Retinal pigment epithelial cell (primary cell): Measurements from ENCODE around the gene MAGEA4.

Experiments
- DNase-seq: peaks from one replicate; pipeline ENCODE4 v3.0.0-alpha.2; 2010; ENCODE audit warnings: low read depth
- H3K4me3 ChIP-seq: 2 replicates; pipeline ENCODE4 v1.5.1; 2011; ENCODE audit warnings: mild to moderate bottlenecking, low read length, control low read depth, moderate library complexity
- CTCF ChIP-seq: conservative IDR thresholded peaks from 2 replicates; pipeline ENCODE4 v1.5.1; 2011; ENCODE audit warnings: low read depth, low read length, control low read depth, inconsistent platforms

MAGEA4 gene

GRCh38 chrX:151912780-151913179 is at the start of gene MAGEA4:
Gene MAGEA4 (plus strand): TSS chrX:151912889. CDS start chrX:151923665, 10,776 bp downstream.
- DNase-seq = no peak
- no peak within 1 kb of the TSS for H3K4me3 ChIP-seq
- TF ChIP-seq CTCF = no peak

GRCh38 chrX:151870602-151871001 is 42.1 kb upstream of the MAGEA4 start:
- peak; percentile 63 for DNase-seq
- TF ChIP-seq CTCF = no peak
- H3K4me3 ChIP-seq = no peak overlapping the region

- peak; percentile 46 for DNase-seq
- no peak for TF ChIP-seq CTCF
- no peak overlapping the region for H3K4me3 ChIP-seq
Measured at GRCh38 chrX:151871244-151871643, 41.4 kb upstream of the MAGEA4 start.

- no peak for DNase-seq
- H3K4me3 ChIP-seq = no peak overlapping the region
- TF ChIP-seq CTCF = no peak
Measured at GRCh38 chrX:151873096-151873495, 39.6 kb upstream of the MAGEA4 start.

GRCh38 chrX:151875270-151876026 is 37.2 kb upstream of the MAGEA4 start:
- no peak for DNase-seq
- H3K4me3 ChIP-seq = no peak overlapping the region
- no peak for TF ChIP-seq CTCF

- no peak for TF ChIP-seq CTCF
- H3K4me3 ChIP-seq = no peak overlapping the region
- DNase-seq = no peak
Measured at GRCh38 chrX:151878574-151878973, 34.1 kb upstream of the MAGEA4 start.

- no peak overlapping the region for H3K4me3 ChIP-seq
- no peak for DNase-seq
- TF ChIP-seq CTCF = no peak
Measured at GRCh38 chrX:151879856-151880255, 32.8 kb upstream of the MAGEA4 start.
